HG03460 (cell line): ENCODE data around the gene DDO.

Experiments
- ATAC-seq: cut with Tn5 transposase; IDR thresholded peaks from one replicate; pipeline ENCODE4 v1.9.1; 2021; ENCODE audit not compliant: unreplicated experiment

The DDO gene

DNA sequence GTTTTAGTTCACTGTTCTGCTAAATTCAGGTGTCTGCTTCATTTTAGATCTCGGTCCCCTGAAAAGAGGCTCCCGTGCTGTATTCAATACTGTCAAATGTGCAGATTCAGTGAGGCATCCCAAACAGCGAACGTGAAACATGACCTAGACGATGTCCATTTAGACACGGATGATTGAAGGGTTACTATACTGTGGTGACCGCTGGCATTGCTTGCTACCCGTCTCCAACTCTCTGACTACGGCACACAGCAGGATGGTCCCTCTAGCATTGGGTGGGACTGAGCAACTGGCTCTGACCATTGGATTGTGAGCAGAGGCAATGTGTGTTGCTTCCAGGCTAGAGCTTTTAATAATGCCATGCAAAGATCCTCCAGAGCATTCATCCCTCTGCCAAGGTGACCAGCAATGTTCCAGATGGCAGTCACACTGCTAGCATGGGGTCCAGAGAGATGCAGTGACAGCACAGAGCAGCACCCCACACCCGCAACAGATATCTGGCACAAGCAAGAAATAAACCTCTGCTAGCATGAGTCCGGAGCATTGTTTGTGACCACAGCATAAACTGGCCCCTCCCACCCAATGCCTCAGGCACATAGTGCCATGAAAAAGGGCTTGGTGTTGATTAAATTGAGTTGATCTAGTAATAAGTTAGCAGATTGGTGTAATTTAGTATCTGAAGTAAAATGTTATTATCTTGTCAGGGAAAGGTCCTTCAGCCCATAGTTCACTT, 66.2 kb downstream of the DDO start:
- no peak for ATAC-seq

GRCh38 chr6:110345025-110345424, 70.3 kb downstream of the DDO start:
- ATAC-seq = no peak

DNA sequence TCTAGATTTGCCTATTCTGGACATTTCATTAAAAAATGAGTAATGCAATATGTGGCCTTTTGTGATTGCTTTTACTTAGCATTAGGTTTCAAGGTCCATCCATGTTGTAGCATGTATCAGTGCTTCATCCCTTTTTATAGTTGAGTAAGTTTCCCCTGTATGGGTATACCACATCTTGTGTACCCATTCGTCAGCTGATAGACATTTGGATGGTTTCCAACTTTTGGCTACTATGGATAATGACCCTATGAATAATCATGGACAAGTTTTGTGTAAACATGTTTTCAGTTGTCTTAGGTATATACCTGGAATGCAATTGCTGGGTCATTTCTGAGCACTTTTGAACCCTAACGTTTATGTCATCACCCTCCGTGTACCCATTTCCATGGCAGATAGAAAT, 72.6 kb downstream of the DDO start:
- ATAC-seq = no peak
